ENCODE results near the gene PLA2G4A.

- TF ChIP-seq POLR2AphosphoS5 (IDR thresholded peaks at IDR 0.05; ENCODE audit: low read depth, low read length): no peak
- TF ChIP-seq POLR2A (IDR thresholded peaks at IDR 0.05; ENCODE audit: low read depth, low read length): no peak
These were observed 116.4 kb downstream of the PLA2G4A start for GRCh38 chr1:186945146-186945545.
